Left lung (tissue), 10 donors: Measurements from ENCODE around the gene TPST1. TPM values are rescaled to one million over a fixed set of nuclear protein-coding genes. Genes with fewer than 3 reads are reported as not detected.
A peak's percentile ranks its signal among the peaks of the same experiment; 100 is the strongest.

Experiments used
- ATAC-seq: fragments of 200-7000 bp; cut with Tn5 transposase; one replicate; pipeline ENCODE4 v1.9.1; 2020; ENCODE audit warnings: moderate library complexity
- DNase-seq, 4 donors: peaks; one replicate each; pipeline ENCODE4 v3.0.0-alpha.2; 2013 to 2020
- H3K27ac ChIP-seq, 2 donors: fragments of 200-600 bp; sonication (generic) in 1 of 2; one replicate each; pipeline versions ENCODE4 v1.5.0 to v1.8.0; 2020 to 2021
- H3K27me3 ChIP-seq, 2 donors: fragments of 200-600 bp; sonication (generic) in 1 of 2; one replicate each; pipeline versions ENCODE4 v1.5.0 to v1.8.0; 2020 to 2021
- H3K36me3 ChIP-seq, 2 donors: fragments of 200-600 bp; sonication (generic) in 1 of 2; one replicate each; pipeline versions ENCODE4 v1.5.0 to v1.8.0; 2020 to 2021
- H3K4me1 ChIP-seq, 2 donors: fragments of 200-600 bp; one replicate each; pipeline ENCODE4 v1.8.0; 2021
- H3K4me3 ChIP-seq, 2 donors: fragments of 200-600 bp; sonication (generic) in 1 of 2; one replicate each; pipeline versions ENCODE4 v1.5.0 to v1.8.0; 2020 to 2021; ENCODE audit warnings: mild to moderate bottlenecking in 1 of 2
- H3K9me3 ChIP-seq, 2 donors: fragments of 200-600 bp; sonication (generic) in 1 of 2; one replicate each; pipeline versions ENCODE4 v1.5.0 to v1.8.0; 2020 to 2021
- intact Hi-C, 2 donors: fragments of 100-400 bp; cut with DNase I; formaldehyde crosslinking; loops; one replicate each; pipeline versions ENCODE4 v1.11.2 to v1.14.2; 2022
- polyA plus RNA-seq, 6 donors: library from polyadenylated mRNA; unstranded; fragments of 120-200 nt; gene quantifications; one replicate each; pipeline ENCODE4 v1.2.1, GENCODE V29; 2013; ENCODE audit not compliant: insufficient read length in 6 of 6
- total RNA-seq, 2 donors: library from RNA; stranded (reverse); fragmentation: NEBNext Ultra II Directional; extraction: Animal tissue kit (Norgen Biotek cat#: 25700); gene quantifications; one replicate each; pipeline ENCODE4 v1.2.1, GENCODE V29; 2021
- TF ChIP-seq, protein P1 (sequence below), 2 donors: fragments of 200-600 bp; sonication (generic) in 1 of 2; IDR thresholded peaks; one replicate each; pipeline versions ENCODE4 v1.5.0 to v1.8.0; 2021; ENCODE audit warnings: antibody characterized with exemption in 2 of 2
- donor health status: DM: no; HTN: yes; CAD: no.
- donor health status: DM: no; HTN: no; CAD: no.

The TPST1 gene
- total and polyA plus RNA-seq, 8 donors = 30.5 to 64.1 (median 50.4) TPM

DNA sequence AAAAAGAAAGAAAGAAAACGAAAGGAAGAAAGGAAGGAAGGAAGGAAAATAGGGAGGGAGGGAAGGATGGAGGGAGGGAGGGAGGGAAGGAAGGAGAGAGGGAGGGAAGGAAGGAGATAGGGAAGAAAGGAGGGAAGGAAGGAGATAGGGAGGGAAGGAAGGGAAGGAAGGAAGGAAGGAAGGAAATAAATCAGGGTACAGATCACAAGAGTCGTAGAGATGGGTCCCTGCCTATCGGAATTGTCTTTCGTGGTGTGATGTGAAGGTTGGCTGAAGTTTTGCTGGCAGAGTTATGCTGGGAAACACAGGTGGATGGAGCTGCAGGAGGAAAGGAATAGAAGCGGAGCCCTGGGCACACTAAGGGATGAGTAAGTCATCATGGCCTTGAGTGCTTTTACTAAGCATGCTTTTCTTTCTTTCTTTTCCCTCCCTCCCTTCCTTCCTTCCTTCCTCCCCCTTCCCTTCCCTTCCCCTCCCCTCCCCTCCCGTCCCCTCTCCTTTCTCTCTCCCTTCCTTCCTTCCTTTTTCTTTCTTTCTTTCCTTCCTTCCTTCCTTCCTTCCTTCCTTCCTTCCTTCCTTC lies 11.9 kb upstream of the TPST1 start:
- no peak overlapping the region for H3K27ac ChIP-seq
- no peak overlapping the region for H3K4me3 ChIP-seq
- H3K4me1 ChIP-seq = no peaks in the 10 kb centered on the region
- TF ChIP-seq, protein P1, sequence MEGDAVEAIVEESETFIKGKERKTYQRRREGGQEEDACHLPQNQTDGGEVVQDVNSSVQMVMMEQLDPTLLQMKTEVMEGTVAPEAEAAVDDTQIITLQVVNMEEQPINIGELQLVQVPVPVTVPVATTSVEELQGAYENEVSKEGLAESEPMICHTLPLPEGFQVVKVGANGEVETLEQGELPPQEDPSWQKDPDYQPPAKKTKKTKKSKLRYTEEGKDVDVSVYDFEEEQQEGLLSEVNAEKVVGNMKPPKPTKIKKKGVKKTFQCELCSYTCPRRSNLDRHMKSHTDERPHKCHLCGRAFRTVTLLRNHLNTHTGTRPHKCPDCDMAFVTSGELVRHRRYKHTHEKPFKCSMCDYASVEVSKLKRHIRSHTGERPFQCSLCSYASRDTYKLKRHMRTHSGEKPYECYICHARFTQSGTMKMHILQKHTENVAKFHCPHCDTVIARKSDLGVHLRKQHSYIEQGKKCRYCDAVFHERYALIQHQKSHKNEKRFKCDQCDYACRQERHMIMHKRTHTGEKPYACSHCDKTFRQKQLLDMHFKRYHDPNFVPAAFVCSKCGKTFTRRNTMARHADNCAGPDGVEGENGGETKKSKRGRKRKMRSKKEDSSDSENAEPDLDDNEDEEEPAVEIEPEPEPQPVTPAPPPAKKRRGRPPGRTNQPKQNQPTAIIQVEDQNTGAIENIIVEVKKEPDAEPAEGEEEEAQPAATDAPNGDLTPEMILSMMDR (IDR thresholded peaks at IDR 0.05) = no peak
- no peaks in the 10 kb centered on the region for H3K9me3 ChIP-seq
- ATAC-seq (no peak), DNase-seq (no peak)
- H3K36me3 ChIP-seq = no peaks in the 10 kb centered on the region
- intact Hi-C loops = no loop called here
- no peaks in the 10 kb centered on the region for H3K27me3 ChIP-seq

DNA sequence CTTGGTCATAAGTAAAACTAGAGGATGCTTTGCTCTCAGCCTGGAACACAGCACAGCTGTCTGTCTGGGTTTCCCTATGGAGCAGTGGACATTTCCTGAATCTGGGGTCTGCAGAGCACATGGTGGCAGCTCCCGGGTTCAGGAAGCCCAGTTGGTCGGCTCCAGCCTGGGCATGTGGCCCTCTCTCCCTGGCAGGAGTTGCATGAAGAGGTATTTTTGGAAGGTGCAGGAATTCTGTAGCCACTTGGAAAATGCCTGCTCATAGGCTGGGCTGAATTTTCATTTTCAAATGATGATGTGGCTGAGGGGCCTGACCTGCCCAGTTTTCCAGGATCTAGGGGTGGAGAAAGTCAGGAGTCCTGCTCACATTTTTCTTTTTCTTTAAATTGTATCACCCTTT lies 6.7 kb upstream of the TPST1 start:
- H3K9me3 ChIP-seq = no peaks in the 10 kb centered on the region

DNA sequence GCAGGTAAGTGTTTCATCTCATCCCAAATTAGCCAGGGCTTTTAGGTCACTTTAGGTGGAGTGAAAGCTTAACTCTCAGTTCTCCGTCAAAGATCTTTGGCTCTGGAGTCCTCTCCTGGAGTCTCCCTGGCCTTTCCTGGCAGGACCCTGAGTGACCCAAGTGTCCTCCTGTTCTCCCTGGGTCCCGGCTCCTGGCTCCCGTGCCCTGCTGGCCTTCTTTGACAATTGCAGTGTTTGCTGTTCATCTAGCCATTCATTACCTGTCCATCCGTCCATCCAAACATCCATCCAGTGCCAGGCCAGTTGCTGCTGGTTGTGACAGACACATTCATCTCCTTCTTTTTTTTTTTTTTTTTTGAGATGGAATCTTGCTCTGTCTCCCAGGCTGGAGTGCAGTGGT lies 6.2 kb upstream of the TPST1 start:
- Histone ChIP-seq H3K36me3 (no peaks in the 10 kb centered on the region), H3K27ac (no peak overlapping the region), H3K27me3 (peaks cover 0 to 8% of the 10 kb centered on the region in 2 donors), H3K9me3 (no peaks in the 10 kb centered on the region), H3K4me3 (no peak overlapping the region), H3K4me1 (no peaks in the 10 kb centered on the region)
- intact Hi-C loops = no loop called here
- DNase-seq (no peak), ATAC-seq (no peak)
- TF ChIP-seq, protein P1 (IDR thresholded peaks at IDR 0.05) = no peak

More for the DNA sequence above, 6.7 kb upstream of the TPST1 start:
- intact Hi-C loops = no loop called here
- H3K36me3 ChIP-seq = no peaks in the 10 kb centered on the region
- no peaks in the 10 kb centered on the region for H3K4me1 ChIP-seq
- H3K4me3 ChIP-seq = no peak overlapping the region
- peaks cover 0 to 3% of the 10 kb centered on the region in 2 donors for H3K27me3 ChIP-seq
- ATAC-seq (no peak), DNase-seq (no peak)
- H3K27ac ChIP-seq = no peak overlapping the region
- TF ChIP-seq, protein P1 (IDR thresholded peaks at IDR 0.05) = no peak

DNA sequence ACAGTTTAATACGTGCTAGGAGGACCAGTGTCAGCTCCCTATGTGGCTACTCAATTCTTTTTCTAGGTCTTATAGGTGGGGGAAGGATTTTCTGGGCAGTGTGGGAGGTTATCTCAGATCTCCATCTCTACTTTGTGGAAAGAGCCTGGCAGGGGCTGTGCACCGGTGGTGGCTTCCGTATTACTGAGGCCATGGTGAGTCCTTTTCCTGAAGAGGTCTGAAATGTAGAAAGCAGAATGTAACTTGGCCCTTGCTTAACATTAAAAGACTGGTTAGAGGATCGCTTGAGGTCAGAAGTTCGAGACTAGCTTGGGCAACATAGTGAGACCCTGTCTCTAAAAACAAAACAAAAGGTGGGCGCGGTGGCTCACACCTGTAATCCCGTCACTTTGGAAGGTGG lies 2.7 kb upstream of the TPST1 start:
- intact Hi-C loops = no loop called here
- DNase-seq (no peak), ATAC-seq (no peak)
- H3K4me1 ChIP-seq = peaks cover 0 to 12% of the 10 kb centered on the region in 2 donors
- TF ChIP-seq, protein P1 (IDR thresholded peaks at IDR 0.05) = no peak
- H3K36me3 ChIP-seq = no peaks in the 10 kb centered on the region
- H3K27me3 ChIP-seq = peaks cover 0 to 39% of the 10 kb centered on the region in 2 donors
- H3K9me3 ChIP-seq = no peaks in the 10 kb centered on the region
- H3K27ac ChIP-seq = no peak overlapping the region
- H3K4me3 ChIP-seq = no peak overlapping the region

DNA sequence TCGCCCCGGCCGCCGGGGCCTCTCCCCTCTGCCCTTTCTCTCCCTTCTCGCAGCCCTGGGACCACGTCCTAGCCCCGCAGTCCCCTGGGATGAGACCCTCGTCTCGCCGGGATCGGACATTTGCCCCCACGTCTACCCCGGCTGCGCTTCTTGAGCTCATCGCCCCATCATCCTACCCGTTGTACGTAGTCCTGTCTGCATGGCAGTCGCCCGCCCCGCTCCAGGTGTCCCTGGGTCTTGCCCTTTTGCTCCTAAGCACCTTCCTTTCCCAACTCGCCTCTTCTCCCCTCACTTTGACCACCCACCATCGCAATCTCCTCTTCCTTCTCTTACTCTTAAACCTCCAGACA lies 582 bp downstream of the TPST1 start:
- Histone ChIP-seq H3K9me3 (no peaks in the 10 kb centered on the region), H3K4me3 (peak overlapping the region; percentile 90 to 96), H3K4me1 (peaks cover 0 to 18% of the 10 kb centered on the region in 2 donors), H3K36me3 (no peaks in the 10 kb centered on the region), H3K27me3 (peaks cover 0 to 39% of the 10 kb centered on the region in 2 donors), H3K27ac (peak overlapping the region; percentile 73 to 78)
- DNase-seq (no peak), ATAC-seq (peak; percentile 17)
- TF ChIP-seq, protein P1 (IDR thresholded peaks at IDR 0.05) = no peak
- intact Hi-C loops = no loop called here
